ENCODE measurements around the gene OPN4.

DNA sequence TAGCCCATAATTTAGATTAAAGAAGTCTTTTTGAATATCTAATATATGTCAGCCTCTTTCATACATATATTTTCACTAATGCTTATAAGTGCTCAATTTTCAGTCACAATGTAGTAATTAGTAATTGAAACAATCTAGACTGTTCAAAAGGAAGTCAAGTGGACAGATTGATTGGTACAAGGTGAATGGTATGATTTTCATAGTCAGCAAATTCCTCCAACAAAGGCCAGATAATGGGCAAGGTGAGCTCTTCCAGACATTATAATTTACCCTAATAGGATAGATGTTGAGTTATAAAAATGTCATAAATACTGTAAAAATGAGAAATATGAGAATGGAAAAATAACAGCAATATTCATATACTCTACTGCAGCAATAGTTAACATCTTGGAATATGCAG lies 44.4 kb upstream of the OPN4 start:
- TF ChIP-seq CTCF (IDR thresholded peaks at IDR 0.05) (no peak), EP300 (IDR thresholded peaks at IDR 0.05) (no peak)
